H1 (cell line): Measurements from ENCODE around the gene ERP44. TPM values are rescaled to one million over a fixed set of nuclear protein-coding genes. Genes with fewer than 3 reads are reported as not detected.

Experiments used
- CTCF ChIA-PET: fragments of 300-600 bp; sonication (Branson Sonifier 250); formaldehyde crosslinking; loops from one replicate; lab custom pipeline; 2021; ENCODE audit not compliant: partially characterized antibody; lab: Charles Lee
- POLR2A ChIA-PET: fragments of 300-600 bp; sonication (Branson Sonifier 250); formaldehyde crosslinking; loops from one replicate; lab custom pipeline; 2021; ENCODE audit warnings: inconsistent platforms; ENCODE audit not compliant: partially characterized antibody; lab: Charles Lee
- DNase-seq, 2 experiments: peaks; one replicate each; pipeline versions ENCODE4 v3.0.0 to v3.0.0-alpha.2; 2010 to 2022; ENCODE audit warnings: low spot score in 2 of 2, low read depth in 1 of 2, mixed read lengths in 1 of 2
- FAIRE-seq: peaks from 2 replicates; lab custom pipeline; 2011; peaks lifted over from hg19 to GRCh38; lab: Jason Lieb, UNC
- H2AFZ ChIP-seq: 2 replicates; pipeline ENCODE4 v1.8.1; 2012; ENCODE audit warnings: low read length, inconsistent platforms
- H2AK5ac ChIP-seq: 2 replicates; pipeline ENCODE4 v1.6.1; 2013; ENCODE audit warnings: low read depth, low read length
- H2BK120ac ChIP-seq: replicated peaks from 2 replicates; pipeline ENCODE3; 2013; ENCODE audit warnings: low read depth, low read length, inconsistent platforms
- H2BK12ac ChIP-seq: 2 replicates; pipeline ENCODE4 v1.6.1; 2013; ENCODE audit warnings: low read depth, low read length
- H2BK15ac ChIP-seq: 2 replicates; pipeline ENCODE4 v1.6.1; 2013; ENCODE audit warnings: low read length
- H2BK20ac ChIP-seq: 2 replicates; pipeline ENCODE4 v1.6.1; 2013; ENCODE audit warnings: low read length
- H2BK5ac ChIP-seq: 2 replicates; pipeline ENCODE4 v1.6.1; 2013; ENCODE audit warnings: low read depth, low read length
- H3K14ac ChIP-seq: 2 replicates; pipeline ENCODE4 v1.6.1; 2013; ENCODE audit warnings: inconsistent platforms; ENCODE audit not compliant: insufficient read length
- H3K18ac ChIP-seq: 2 replicates; pipeline ENCODE4 v1.6.1; 2013; ENCODE audit warnings: low read length; ENCODE audit errors: extremely low read depth
- H3K23ac ChIP-seq: 2 replicates; pipeline ENCODE4 v1.6.1; 2013; ENCODE audit warnings: inconsistent platforms; ENCODE audit not compliant: insufficient read length
- H3K23me2 ChIP-seq: 2 replicates; pipeline ENCODE4 v1.6.1; 2013; ENCODE audit warnings: low read depth, low read length
- H3K27ac ChIP-seq: 2 replicates; pipeline ENCODE4 v1.6.1; 2011; ENCODE audit warnings: low read depth, low read length, inconsistent platforms
- H3K27me3 ChIP-seq, 4 experiments: replicated peaks in 1 of 4; 1 replicate in 1 of 4; 2 replicates in 3 of 4; pipeline versions ENCODE4 v1.6.1 to v1.8.1; 2011 to 2013; ENCODE audit warnings: low read length in 3 of 4, mild to moderate bottlenecking in 3 of 4, inconsistent platforms in 2 of 4, mixed read lengths in 2 of 4, moderate library complexity in 1 of 4; ENCODE audit not compliant: control insufficient read depth in 3 of 4, insufficient read depth in 3 of 4; ENCODE audit errors: extremely low read depth in 1 of 4
- H3K36me3 ChIP-seq, 4 experiments: 2 replicates each; pipeline versions ENCODE4 v1.6.1 to v1.8.1; 2011 to 2013; ENCODE audit warnings: mild to moderate bottlenecking in 4 of 4, low read length in 3 of 4, moderate library complexity in 2 of 4, control low read depth in 1 of 4, inconsistent platforms in 1 of 4; ENCODE audit not compliant: insufficient read depth in 4 of 4, control insufficient read depth in 2 of 4
- H3K4ac ChIP-seq: replicated peaks from 2 replicates; pipeline ENCODE3; 2013; ENCODE audit warnings: low read length, low read depth, mixed read lengths, inconsistent platforms; ENCODE audit not compliant: insufficient read length
- H3K4me1 ChIP-seq, 4 experiments: replicated peaks in 1 of 4; 1 replicate in 1 of 4; 2 replicates in 3 of 4; pipeline versions ENCODE4 v1.6.1 to v1.8.1; 2011 to 2013; ENCODE audit warnings: low read length in 3 of 4, inconsistent platforms in 2 of 4, mixed read lengths in 1 of 4; ENCODE audit not compliant: insufficient read depth in 4 of 4, control insufficient read depth in 3 of 4
- H3K4me2 ChIP-seq, 2 experiments: 2 replicates each; pipeline versions ENCODE4 v1.6.1 to v1.8.1; 2011 to 2013; ENCODE audit warnings: low read depth in 2 of 2, low read length in 2 of 2, control low read depth in 1 of 2, inconsistent platforms in 1 of 2, mild to moderate bottlenecking in 1 of 2; ENCODE audit not compliant: insufficient read depth in 1 of 2
- H3K4me3 ChIP-seq, 4 experiments: fragments of 200-600, 300-600 bp in 1 of 4; sonication (generic), shearing (Covaris generic), sonication (Bioruptor Twin) in 1 of 4; 2 replicates each; pipeline versions ENCODE4 v1.5.1 to v1.8.1; 2011 to 2016; ENCODE audit warnings: low read length in 4 of 4, low read depth in 3 of 4, control low read depth in 2 of 4, inconsistent platforms in 2 of 4, mild to moderate bottlenecking in 2 of 4, mixed read lengths in 1 of 4, moderate library complexity in 1 of 4; ENCODE audit not compliant: insufficient read depth in 2 of 4; ENCODE audit errors: extremely low read depth in 1 of 4
- H3K56ac ChIP-seq: replicated peaks from 2 replicates; pipeline ENCODE3; 2013; ENCODE audit warnings: low read depth, mild to moderate bottlenecking, mixed read lengths, low read length, inconsistent platforms; ENCODE audit not compliant: insufficient read length
- H3K79me1 ChIP-seq: 2 replicates; pipeline ENCODE4 v1.6.1; 2013; ENCODE audit warnings: low read depth, low read length, control low read depth
- H3K79me2 ChIP-seq, 2 experiments: 2 replicates each; pipeline versions ENCODE4 v1.6.1 to v1.8.1; 2012 to 2013; ENCODE audit warnings: low read length in 2 of 2, mild to moderate bottlenecking in 2 of 2, inconsistent platforms in 1 of 2; ENCODE audit not compliant: insufficient read depth in 2 of 2, control insufficient read depth in 1 of 2
- H3K9ac ChIP-seq, 4 experiments: replicated peaks in 1 of 4; 1 replicate in 1 of 4; 2 replicates in 3 of 4; pipeline versions ENCODE4 v1.6.1 to v1.8.1; 2011 to 2013; ENCODE audit warnings: low read depth in 3 of 4, low read length in 3 of 4, control low read depth in 2 of 4, mild to moderate bottlenecking in 2 of 4, moderate library complexity in 2 of 4, inconsistent platforms in 1 of 4; ENCODE audit errors: extremely low read depth in 1 of 4
- H3K9me3 ChIP-seq, 2 experiments: 2 replicates each; pipeline versions ENCODE4 v1.6.1 to v1.8.1; 2012 to 2013; ENCODE audit warnings: mild to moderate bottlenecking in 2 of 2, moderate library complexity in 2 of 2, control low read depth in 1 of 2, inconsistent platforms in 1 of 2, low read depth in 1 of 2, low read length in 1 of 2, mixed read lengths in 1 of 2; ENCODE audit not compliant: insufficient read depth in 2 of 2
- H4K20me1 ChIP-seq, 2 experiments: replicated peaks in 1 of 2; 2 replicates each; pipeline versions ENCODE3 to v1.8.1; 2011 to 2013; ENCODE audit warnings: inconsistent platforms in 2 of 2, low read length in 2 of 2, mild to moderate bottlenecking in 1 of 2; ENCODE audit not compliant: insufficient read depth in 2 of 2, control insufficient read depth in 1 of 2
- H4K5ac ChIP-seq: 2 replicates; pipeline ENCODE4 v1.6.1; 2013; ENCODE audit warnings: low read length, low read depth, mixed read lengths, inconsistent platforms; ENCODE audit not compliant: insufficient read length
- H4K8ac ChIP-seq: 2 replicates; pipeline ENCODE4 v1.8.0; 2013; ENCODE audit warnings: mild to moderate bottlenecking, moderate library complexity, low read length, inconsistent platforms; ENCODE audit not compliant: insufficient read depth; ENCODE audit errors: extremely low read depth
- H4K91ac ChIP-seq: replicated peaks from 2 replicates; pipeline ENCODE3; 2013; ENCODE audit warnings: low read length, mixed read lengths, inconsistent platforms; ENCODE audit not compliant: insufficient read length
- BRCA1 ChIP-seq: IDR thresholded peaks from 2 replicates; pipeline ENCODE4 v1.6.1; 2012; ENCODE audit warnings: low read depth, low read length, improper control_type of control experiment
- HDAC6 ChIP-seq: IDR thresholded peaks from one replicate; pipeline ENCODE4 v1.7.1; 2012; ENCODE audit warnings: low read depth, mild to moderate bottlenecking, inconsistent platforms, low read length, moderate library complexity
- PHF8 ChIP-seq: fragments of 200-600 bp; sonication (generic); conservative IDR thresholded peaks from 2 replicates; pipeline ENCODE4 v1.7.1; 2012; ENCODE audit warnings: low read depth, mild to moderate bottlenecking, inconsistent platforms, low read length, moderate library complexity
- SAP30 ChIP-seq: fragments of 300-600 bp; sonication (generic); IDR thresholded peaks from 2 replicates; pipeline ENCODE4 v1.7.1; 2012; ENCODE audit warnings: low read length, moderate library complexity, mild to moderate bottlenecking, inconsistent platforms; ENCODE audit not compliant: insufficient read depth, insufficient replicate concordance
- SIX5 ChIP-seq: IDR thresholded peaks from 2 replicates; pipeline ENCODE4 v1.6.1; 2011; ENCODE audit warnings: mild to moderate bottlenecking, low read depth, low read length
- SP1 ChIP-seq: IDR thresholded peaks from 2 replicates; pipeline ENCODE4 v1.6.1; 2011; ENCODE audit warnings: low read depth, low read length
- USF2 ChIP-seq: IDR thresholded peaks from 2 replicates; pipeline ENCODE4 v1.6.1; 2011; ENCODE audit warnings: low read length, improper control_type of control experiment
- WGBS, 2 experiments: shearing (Covaris generic) in 1 of 2; methylation state at CpG; one replicate each; pipeline versions ENCODE4 v1.1.6 to v1.1.7; 2013 to 2015; ENCODE audit warnings: low lambda C conversion rate in 2 of 2, mixed read lengths in 2 of 2, inconsistent platforms in 1 of 2, low coverage in 1 of 2, missing lambda C conversion rate in 1 of 2; ENCODE audit not compliant: insufficient replicate concordance in 2 of 2, insufficient coverage in 1 of 2, insufficient read length in 1 of 2; ENCODE audit errors: extremely low coverage in 1 of 2, missing lambda C conversion rate in 1 of 2; 5-methylcytosine and 5-hydroxymethylcytosine counted together
- polyA plus RNA-seq, 7 experiments: library from polyadenylated mRNA; depleted of rRNA in 3 of 7; stranded (reverse) in 5 of 7; unstranded in 2 of 7; fragments of >200 nt in 5 of 7; fragments of 200-250 nt in 2 of 7; gene quantifications; 1 replicate in 5 of 7; 2 replicates in 1 of 7; 4 replicates in 1 of 7; pipeline versions ENCODE4 v1.2.1 to v1.2.3, GENCODE V29; 2011 to 2013; ENCODE audit warnings: missing spikeins in 2 of 7, mixed read lengths in 2 of 7
- total RNA-seq: library from RNA; stranded (reverse); fragmentation: NEBNext Ultra II Directional; extraction: Animal tissue kit (Norgen Biotek cat#: 25700); gene quantifications from 2 replicates; pipeline ENCODE4 v1.2.1, GENCODE V29; 2021

ERP44 gene
- total and polyA plus RNA-seq, 2 of the 8 experiments (the other 6 are each of a cell fraction or from before 2014, with no cell fraction given): 5.7 to 15.6 TPM

GRCh38 chr9:99978221-99978620 is 120.6 kb downstream of the ERP44 start:
- no peak overlapping the region for H3K27ac ChIP-seq
- no peak overlapping the region for H2BK15ac ChIP-seq
- no peaks in the 10 kb centered on the region for H3K36me3 ChIP-seq
- H3K27me3 ChIP-seq: no peaks in the 10 kb centered on the region
- no peak for TF ChIP-seq BRCA1
- TF ChIP-seq PHF8: no peak
- no peak for TF ChIP-seq HDAC6
- TF ChIP-seq SIX5: no peak
- no peak for TF ChIP-seq SP1
- no peak for TF ChIP-seq USF2
- TF ChIP-seq SAP30: no peak
- H3K4me3 ChIP-seq: no peak overlapping the region
- no peak overlapping the region for H3K14ac ChIP-seq
- CTCF ChIA-PET: interaction anchor here (0.7 to 2.2 kb wide), 5 partner anchors 33 to 929 kb away, joined by 3 to 6 read pairs (median 3); no protein-coding TSS in a partner anchor
- no peaks in the 10 kb centered on the region for H3K4me1 ChIP-seq
- POLR2A ChIA-PET: no interaction called here
- H3K79me2 ChIP-seq: no peaks in the 10 kb centered on the region
- no peak overlapping the region for H3K4ac ChIP-seq
- no peak overlapping the region for H3K18ac ChIP-seq
- no peak overlapping the region for H2BK12ac ChIP-seq
- H3K9me3 ChIP-seq: no peaks in the 10 kb centered on the region
- H3K56ac ChIP-seq: no peak overlapping the region
- DNase-seq (no peak), FAIRE-seq (no peak)
- no peak overlapping the region for H2BK120ac ChIP-seq
- no peak overlapping the region for H3K4me2 ChIP-seq
- H4K20me1 ChIP-seq: no peaks in the 10 kb centered on the region
- H4K91ac ChIP-seq: no peak overlapping the region
- no peak overlapping the region for H3K23ac ChIP-seq
- no peaks in the 10 kb centered on the region for H3K23me2 ChIP-seq
- WGBS, 2 experiments: 88% methylated on average over 1 of the region's 1 CpG; no CpG with 5 or more reads in 1 of the 2 experiments
- no peak overlapping the region for H4K8ac ChIP-seq
- H3K9ac ChIP-seq: no peak overlapping the region
- H4K5ac ChIP-seq: no peak overlapping the region
- H2BK5ac ChIP-seq: no peak overlapping the region
- no peaks in the 10 kb centered on the region for H3K79me1 ChIP-seq
- H2BK20ac ChIP-seq: no peak overlapping the region
- no peak overlapping the region for H2AK5ac ChIP-seq
- H2AFZ ChIP-seq: no peak overlapping the region
